ENCODE measurements around the gene BCR. TPM values are rescaled to one million over a fixed set of nuclear protein-coding genes. Genes with fewer than 3 reads are reported as not detected.

Gene BCR
- total and polyA plus RNA-seq, 2 of the 4 experiments (the other 2 are of a cell fraction), result 28.9 to 44.6 TPM

DNA sequence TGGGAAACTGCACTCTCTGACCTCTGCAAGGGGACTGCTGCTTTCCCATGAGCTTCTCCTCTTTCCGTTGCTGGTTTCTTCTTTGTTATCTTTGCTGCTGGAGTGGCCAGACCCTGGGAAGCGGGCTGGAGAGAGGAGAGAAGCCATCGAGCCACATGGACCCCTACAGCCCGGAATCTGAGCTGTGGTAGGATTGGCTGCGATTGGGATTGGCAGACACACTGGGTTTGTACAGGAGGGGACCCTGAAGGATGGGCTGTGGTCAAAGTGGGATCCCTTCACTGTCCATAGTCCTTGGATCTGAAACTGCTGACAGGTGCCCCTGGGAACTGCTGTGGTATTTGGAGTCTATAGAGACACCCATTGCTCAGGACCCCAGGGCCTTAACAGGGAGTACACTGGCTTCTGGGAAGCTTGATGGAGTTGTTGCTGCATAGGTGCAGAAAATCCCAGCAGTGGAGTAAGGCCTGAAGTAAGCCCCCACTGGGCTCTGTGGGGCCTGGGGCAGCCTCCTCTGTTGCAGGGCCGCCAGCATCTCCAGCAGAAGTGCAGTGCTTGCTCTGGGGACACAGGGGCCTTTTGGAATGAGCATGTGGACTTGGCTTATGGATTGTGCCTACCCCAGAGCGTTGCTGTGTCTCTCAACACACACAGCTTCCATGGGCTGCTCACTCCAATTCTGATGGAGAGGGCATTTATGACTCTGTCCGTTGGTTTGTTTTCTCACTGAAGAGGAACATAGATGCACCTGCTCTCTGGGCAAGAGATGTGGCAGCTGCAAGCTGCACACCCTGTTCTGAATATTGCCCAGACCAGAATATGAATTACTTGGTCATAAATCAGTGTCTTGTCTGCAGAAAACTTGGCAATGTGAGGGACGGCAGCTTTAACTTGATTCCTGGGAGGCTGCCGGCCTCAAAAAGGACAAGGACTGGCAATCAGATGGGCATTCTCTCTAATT lies 32.0 kb downstream of the BCR start:
- H2AK5ac ChIP-seq (ENCODE audit: low read depth, low read length), result no peak overlapping the region
- no peak overlapping the region for H4K5ac ChIP-seq (ENCODE audit: low read depth, low read length)
- dilution Hi-C loops (cut with HindIII; ENCODE audit: low sequenced_read_pairs, unreplicated experiment), result no loop called here
- H2BK20ac ChIP-seq (ENCODE audit: low read depth, low read length), result no peak overlapping the region
- no peak overlapping the region for H3K4me3 ChIP-seq (ENCODE audit: insufficient read depth, low read depth, low read length)
- H3K9ac ChIP-seq (ENCODE audit: low read depth, low read length), result no peak overlapping the region
- ATAC-seq (ENCODE audit: low read depth), result no peak
- H3K36me3 ChIP-seq (ENCODE audit: control insufficient read depth, insufficient read depth, low read length), result no peaks in the 10 kb centered on the region
- no peak overlapping the region for H2AFZ ChIP-seq (replicated peaks; ENCODE audit: low read length, poor library complexity)
- no peak overlapping the region for H3K56ac ChIP-seq (ENCODE audit: extremely low read depth, insufficient read depth, low read length)
- no peaks in the 10 kb centered on the region for H3K27me3 ChIP-seq (ENCODE audit: control insufficient read depth, insufficient read depth, low read length)
- no peak overlapping the region for H4K91ac ChIP-seq (ENCODE audit: insufficient read depth, low read depth, low read length)
- TF ChIP-seq BHLHE40 (IDR thresholded peaks at IDR 0.05; ENCODE audit: low read depth, low read length), result no peak
- TF ChIP-seq NFE2L2 (IDR thresholded peaks at IDR 0.05; ENCODE audit: low read depth, low read length), result no peak
- TF ChIP-seq CHD1 (IDR thresholded peaks at IDR 0.05; ENCODE audit: low read depth, low read length), result no peak
- TF ChIP-seq FOS (IDR thresholded peaks at IDR 0.05; ENCODE audit: low read depth, low read length), result no peak
- no peak for TF ChIP-seq MAFK (IDR thresholded peaks at IDR 0.05; ENCODE audit: low read depth, low read length)
- no peak for TF ChIP-seq MAZ (IDR thresholded peaks at IDR 0.05; ENCODE audit: borderline replicate concordance, low read depth, low read length)
- ChIA-PET CTCF (no interaction called here), POLR2A (ENCODE audit: unreplicated experiment) (no interaction called here)
- WGBS, 2 experiments (ENCODE audit: extremely low coverage in 2 of 2, insufficient read length in 1 of 2), result 83% methylated on average over 4 of the region's 10 CpGs; no CpG with 5 or more reads in 1 of the 2 experiments
- no peak overlapping the region for H4K8ac ChIP-seq (ENCODE audit: low read depth in 2 of 2, low read length in 2 of 2)
- H2BK120ac ChIP-seq (ENCODE audit: low read depth, low read length), result no peak overlapping the region
- in situ Hi-C loops (cut with MboI; ENCODE audit: low sequenced_read_pairs), result no loop called here
- no peak overlapping the region for H3K4ac ChIP-seq (ENCODE audit: low read depth, low read length)
- no peak overlapping the region for H3K14ac ChIP-seq (replicated peaks; ENCODE audit: low read depth, low read length)
- no peak overlapping the region for H2BK15ac ChIP-seq (ENCODE audit: low read depth, low read length)
- no peak overlapping the region for H3K4me2 ChIP-seq (ENCODE audit: low read depth, low read length)
- H3K9me3 ChIP-seq (ENCODE audit: control insufficient read depth, insufficient read depth, low read length), result no peaks in the 10 kb centered on the region
- BruUV-seq (replicated peaks), result no TSS peak
- no peak overlapping the region for H3K23ac ChIP-seq (ENCODE audit: low read depth, low read length)
- H4K20me1 ChIP-seq (ENCODE audit: insufficient read depth, low read length), result peaks cover 29% of the 10 kb centered on the region
- H2BK5ac ChIP-seq (ENCODE audit: low read depth, low read length, poor library complexity, severe bottlenecking), result no peak overlapping the region
- no peak overlapping the region for H2AK9ac ChIP-seq (replicated peaks; ENCODE audit: low read depth, low read length, poor library complexity)
- H3K9me1 ChIP-seq (ENCODE audit: insufficient read depth, low read length), result peaks cover 37% of the 10 kb centered on the region
- intact Hi-C loops (cut with micrococcal nuclease), result no loop called here
- H3K27ac ChIP-seq (ENCODE audit: insufficient read depth, low read length), result no peak overlapping the region
- DNase-seq, result no peak
- H3K79me1 ChIP-seq (ENCODE audit: low read depth in 1 of 2, low read length in 2 of 2), result peaks cover 42 to 70% of the 10 kb centered on the region in 2 experiments
- peaks cover 17% of the 10 kb centered on the region for H3K4me1 ChIP-seq (ENCODE audit: control insufficient read depth, insufficient read depth, low read length)
- H3K18ac ChIP-seq (ENCODE audit: low read depth, low read length), result no peak overlapping the region

Measured in IMR-90 (cell line).